GM12878 (cell line): ENCODE measurements around the gene MMEL1. TPM values are rescaled to one million over a fixed set of nuclear protein-coding genes. Genes with fewer than 3 reads are reported as not detected.
A peak's percentile ranks its signal among the peaks of the same experiment; 100 is the strongest.

Experiments used
- ASH2L ChIP-seq: fragments of 300-600, 200-600 bp; sonication (generic); IDR thresholded peaks from 2 replicates; pipeline ENCODE4 v1.6.1; 2017; ENCODE audit warnings: low read depth, mild to moderate bottlenecking, borderline replicate concordance
- BMI1 ChIP-seq: fragments of 450-650 bp; IDR thresholded peaks from 2 replicates; pipeline ENCODE4 v1.6.1; 2016; ENCODE audit warnings: mild to moderate bottlenecking, moderate library complexity, borderline replicate concordance
- CHD1 ChIP-seq: IDR thresholded peaks from 2 replicates; pipeline ENCODE4 v1.6.1; 2012; ENCODE audit warnings: low read depth, low read length, improper control_type of control experiment
- CHD2 ChIP-seq: IDR thresholded peaks from 2 replicates; pipeline ENCODE4 v1.6.1; 2011; ENCODE audit warnings: low read depth, low read length, improper control_type of control experiment, borderline replicate concordance
- DPF2 ChIP-seq: fragments of 450-650 bp; IDR thresholded peaks from 2 replicates; pipeline ENCODE4 v1.6.1; 2017; ENCODE audit warnings: mild to moderate bottlenecking
- FOXM1 ChIP-seq: IDR thresholded peaks from 2 replicates; pipeline ENCODE4 v1.6.1; 2012; ENCODE audit warnings: low read depth, mild to moderate bottlenecking, inconsistent platforms, low read length, moderate library complexity
- IRF4 ChIP-seq: IDR thresholded peaks from 2 replicates; pipeline ENCODE4 v1.6.1; 2011; ENCODE audit warnings: low read depth, low read length
- LARP7 ChIP-seq: fragments of 450-650 bp; IDR thresholded peaks from 2 replicates; pipeline ENCODE4 v1.6.1; 2017; ENCODE audit warnings: mild to moderate bottlenecking
- MTA2 ChIP-seq: fragments of 450-650 bp; IDR thresholded peaks from 2 replicates; pipeline ENCODE4 v1.6.1; 2016; ENCODE audit warnings: low read depth, mild to moderate bottlenecking, moderate library complexity
- NFXL1 ChIP-seq: fragments of 450-650 bp; IDR thresholded peaks from 2 replicates; pipeline ENCODE4 v1.6.1; 2017; ENCODE audit warnings: antibody characterized with exemption, mild to moderate bottlenecking, borderline replicate concordance
- NR2F1 ChIP-seq: fragments of 450-650 bp; conservative IDR thresholded peaks from 2 replicates; pipeline ENCODE4 v1.6.1; 2017; ENCODE audit warnings: mild to moderate bottlenecking
- NRF1 ChIP-seq: conservative IDR thresholded peaks from 2 replicates; pipeline ENCODE4 v1.6.1; 2011; ENCODE audit warnings: mild to moderate bottlenecking, low read depth, low read length, improper control_type of control experiment
- PAX8 ChIP-seq: fragments of 450-650 bp; IDR thresholded peaks from 2 replicates; pipeline ENCODE4 v1.6.1; 2017; ENCODE audit warnings: mild to moderate bottlenecking, moderate library complexity
- POLR2AphosphoS2 ChIP-seq: IDR thresholded peaks from 2 replicates; pipeline ENCODE4 v1.6.1; 2011; ENCODE audit warnings: low read depth, mild to moderate bottlenecking, low read length, improper control_type of control experiment, moderate library complexity
- REST ChIP-seq: IDR thresholded peaks from 2 replicates; pipeline ENCODE4 v1.6.1; 2012; ENCODE audit warnings: mild to moderate bottlenecking, low read depth, low read length
- SRF ChIP-seq, 2 experiments: IDR thresholded peaks; 2 replicates each; pipeline ENCODE4 v1.6.1; 2011; ENCODE audit warnings: low read depth in 2 of 2, low read length in 2 of 2, mild to moderate bottlenecking in 1 of 2, moderate library complexity in 1 of 2
- STAT3 ChIP-seq: IDR thresholded peaks from 2 replicates; pipeline ENCODE4 v1.6.1; 2011; ENCODE audit warnings: low read depth, low read length, improper control_type of control experiment
- SUPT20H ChIP-seq: IDR thresholded peaks from 2 replicates; pipeline ENCODE4 v1.6.1; 2011; ENCODE audit warnings: low read depth, mild to moderate bottlenecking, low read length, moderate library complexity, borderline replicate concordance; ENCODE audit not compliant: control insufficient read depth
- TAF1 ChIP-seq: IDR thresholded peaks from 2 replicates; pipeline ENCODE4 v1.6.1; 2011; ENCODE audit warnings: mild to moderate bottlenecking, low read depth, low read length, borderline replicate concordance
- ZBTB33 ChIP-seq: fragments of 450-650 bp; IDR thresholded peaks from 2 replicates; pipeline ENCODE4 v1.6.1; 2017; ENCODE audit warnings: mild to moderate bottlenecking
- ZNF24 ChIP-seq: fragments of 450-650 bp; IDR thresholded peaks from 2 replicates; pipeline ENCODE4 v1.6.1; 2017; ENCODE audit warnings: antibody characterized with exemption, mild to moderate bottlenecking
- polyA plus RNA-seq, 11 experiments: library from polyadenylated mRNA; depleted of rRNA in 4 of 11; unstranded in 6 of 11; stranded (reverse) in 5 of 11; fragments of >200 nt; fragmentation: Nextera tagmentation in 4 of 11; fragmentation: Illumina TruSeq in 1 of 11; extraction: Ambion mirVana in 4 of 11; extraction: Trizol in 1 of 11; gene quantifications; 1 replicate in 1 of 11; 2 replicates in 10 of 11; pipeline versions ENCODE4 v1.2.1 to v1.2.3, GENCODE V29; 2011 to 2016; ENCODE audit warnings: inconsistent platforms in 2 of 11, missing spikeins in 2 of 11, low read depth in 1 of 11
- total RNA-seq, 4 experiments: library from RNA; depleted of rRNA in 3 of 4; stranded (reverse); fragments of >200 nt in 3 of 4; fragmentation: Illumina TruSeq in 1 of 4; extraction: Trizol in 1 of 4; gene quantifications; 2 replicates each; pipeline versions ENCODE4 v1.2.1 to v1.2.3, GENCODE V29; 2013 to 2021
- TF ChIP-seq, protein P1 (sequence below): IDR thresholded peaks from 2 replicates; pipeline ENCODE4 v1.6.1; 2011; ENCODE audit warnings: mild to moderate bottlenecking, low read depth, low read length, moderate library complexity; ENCODE audit not compliant: insufficient replicate concordance
- TF ChIP-seq, protein P2 (sequence below): fragments of 450-650 bp; IDR thresholded peaks from 2 replicates; pipeline ENCODE4 v1.6.1; 2017; ENCODE audit warnings: antibody characterized with exemption, mild to moderate bottlenecking, moderate library complexity

The MMEL1 gene
- total and polyA plus RNA-seq, 10 of the 15 experiments (the other 5 are each of a cell fraction or from before 2014, with no cell fraction given) = 0.11 TPM; not detected in 9

- TF ChIP-seq STAT3 (0 out of 2 replicates have a peak, but pooled peaks have one; percentile 16), NRF1 (no peak), NR2F1 (no peak), CHD2 (0 out of 2 replicates have a peak, but pooled peaks have one; percentile 17), FOXM1 (no peak), LARP7 (0 out of 2 replicates have a peak, but pooled peaks have one; percentile 48), TAF1 (peak; percentile 81; the same call in 1 of the 2 replicates), CHD1 (peak; percentile 89; the same call in 1 of the 2 replicates), POLR2AphosphoS2 (peak; percentile 78), PAX8 (no peak), ASH2L (no peak), NFXL1 (no peak), SUPT20H (no peak), DPF2 (no peak; the same call in 1 of the 2 replicates), ZBTB33 (no peak), BMI1 (no peak), REST (no peak), ZNF24 (no peak), SRF (IDR thresholded peaks at IDR 0.05; ENCODE audit: low read depth in 2 of 2, low read length in 2 of 2) (0 out of 4 replicates have a peak, but pooled peaks of 1 of the 2 experiments have one; percentile 9), MTA2 (no peak), IRF4 (no peak)
- TF ChIP-seq, protein P1, sequence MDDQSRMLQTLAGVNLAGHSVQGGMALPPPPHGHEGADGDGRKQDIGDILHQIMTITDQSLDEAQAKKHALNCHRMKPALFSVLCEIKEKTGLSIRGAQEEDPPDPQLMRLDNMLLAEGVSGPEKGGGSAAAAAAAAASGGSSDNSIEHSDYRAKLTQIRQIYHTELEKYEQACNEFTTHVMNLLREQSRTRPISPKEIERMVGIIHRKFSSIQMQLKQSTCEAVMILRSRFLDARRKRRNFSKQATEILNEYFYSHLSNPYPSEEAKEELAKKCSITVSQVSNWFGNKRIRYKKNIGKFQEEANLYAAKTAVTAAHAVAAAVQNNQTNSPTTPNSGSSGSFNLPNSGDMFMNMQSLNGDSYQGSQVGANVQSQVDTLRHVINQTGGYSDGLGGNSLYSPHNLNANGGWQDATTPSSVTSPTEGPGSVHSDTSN = no peak
- TF ChIP-seq, protein P2, sequence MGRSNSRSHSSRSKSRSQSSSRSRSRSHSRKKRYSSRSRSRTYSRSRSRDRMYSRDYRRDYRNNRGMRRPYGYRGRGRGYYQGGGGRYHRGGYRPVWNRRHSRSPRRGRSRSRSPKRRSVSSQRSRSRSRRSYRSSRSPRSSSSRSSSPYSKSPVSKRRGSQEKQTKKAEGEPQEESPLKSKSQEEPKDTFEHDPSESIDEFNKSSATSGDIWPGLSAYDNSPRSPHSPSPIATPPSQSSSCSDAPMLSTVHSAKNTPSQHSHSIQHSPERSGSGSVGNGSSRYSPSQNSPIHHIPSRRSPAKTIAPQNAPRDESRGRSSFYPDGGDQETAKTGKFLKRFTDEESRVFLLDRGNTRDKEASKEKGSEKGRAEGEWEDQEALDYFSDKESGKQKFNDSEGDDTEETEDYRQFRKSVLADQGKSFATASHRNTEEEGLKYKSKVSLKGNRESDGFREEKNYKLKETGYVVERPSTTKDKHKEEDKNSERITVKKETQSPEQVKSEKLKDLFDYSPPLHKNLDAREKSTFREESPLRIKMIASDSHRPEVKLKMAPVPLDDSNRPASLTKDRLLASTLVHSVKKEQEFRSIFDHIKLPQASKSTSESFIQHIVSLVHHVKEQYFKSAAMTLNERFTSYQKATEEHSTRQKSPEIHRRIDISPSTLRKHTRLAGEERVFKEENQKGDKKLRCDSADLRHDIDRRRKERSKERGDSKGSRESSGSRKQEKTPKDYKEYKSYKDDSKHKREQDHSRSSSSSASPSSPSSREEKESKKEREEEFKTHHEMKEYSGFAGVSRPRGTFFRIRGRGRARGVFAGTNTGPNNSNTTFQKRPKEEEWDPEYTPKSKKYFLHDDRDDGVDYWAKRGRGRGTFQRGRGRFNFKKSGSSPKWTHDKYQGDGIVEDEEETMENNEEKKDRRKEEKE = no peak
Measured at GRCh38 chr1:2556277-2556677, 76.5 kb downstream of the MMEL1 start, which contains the start of gene TNFRSF14 (continued).
